Endothelial cell of umbilical vein (primary cell): Measurements from ENCODE around the gene RAB33B. TPM values are rescaled to one million over a fixed set of nuclear protein-coding genes. Genes with fewer than 3 reads are reported as not detected.

Experiments
- BruUV-seq: library from RNA; stranded (reverse); fragments of 400-500 nt; replicated peaks from 2 replicates; lab custom pipeline; 2021; lab: Mats Ljungman, UMichigan
- CTCF ChIA-PET: fragments of 300-600, 350-600 bp; sonication (Branson Sonifier 250); formaldehyde crosslinking; loops from one replicate; lab custom pipeline; 2021; ENCODE audit warnings: antibody characterized with exemption, inconsistent platforms; lab: Charles Lee
- POLR2A ChIA-PET: fragments of 300-600, 350-600 bp; sonication (Branson Sonifier 250); formaldehyde crosslinking; loops from one replicate; lab custom pipeline; 2021; ENCODE audit warnings: antibody characterized with exemption, inconsistent platforms; lab: Charles Lee
- DNase-seq: peaks from one replicate; pipeline ENCODE4 v3.0.0-alpha.2; 2011; ENCODE audit warnings: low read depth, low spot score
- FAIRE-seq: peaks from 2 replicates; lab custom pipeline; 2011; peaks lifted over from hg19 to GRCh38; lab: Jason Lieb, UNC
- H2AFZ ChIP-seq: 2 replicates; pipeline ENCODE4 v1.6.0; 2012; ENCODE audit warnings: low read depth, low read length, control low read depth, inconsistent platforms
- H3K27ac ChIP-seq: 2 replicates; pipeline ENCODE4 v1.5.1; 2011; ENCODE audit warnings: low read depth, mild to moderate bottlenecking, control low read depth, low read length, moderate library complexity; ENCODE audit not compliant: insufficient read depth
- H3K27me3 ChIP-seq, 2 experiments: 2 replicates each; pipeline versions ENCODE4 v1.6.0 to v1.6.1; 2011; ENCODE audit warnings: low read length in 2 of 2, mixed read lengths in 1 of 2; ENCODE audit not compliant: control insufficient read depth in 2 of 2, insufficient read depth in 2 of 2
- H3K36me3 ChIP-seq, 2 experiments: 2 replicates in 1 of 2; 3 replicates in 1 of 2; pipeline ENCODE4 v1.5.1; 2011; ENCODE audit warnings: low read length in 2 of 2, mild to moderate bottlenecking in 1 of 2, moderate library complexity in 1 of 2; ENCODE audit not compliant: control insufficient read depth in 2 of 2, insufficient read depth in 2 of 2; ENCODE audit errors: extremely low read depth in 1 of 2
- H3K4me1 ChIP-seq: 3 replicates; pipeline ENCODE4 v1.5.1; 2011; ENCODE audit warnings: mild to moderate bottlenecking, low read length; ENCODE audit not compliant: control insufficient read depth, insufficient read depth; ENCODE audit errors: extremely low read depth
- H3K4me2 ChIP-seq: 2 replicates; pipeline ENCODE4 v1.6.1; 2011; ENCODE audit warnings: low read length, control low read depth, mixed read lengths; ENCODE audit not compliant: insufficient read depth
- H3K4me3 ChIP-seq, 3 experiments: fragments of 200-600 bp in 1 of 3; sonication (generic), shearing (Covaris generic) in 1 of 3; replicated peaks in 1 of 3; 2 replicates each; pipeline ENCODE4 v1.5.1; 2011 to 2016; ENCODE audit warnings: control low read depth in 3 of 3, low read length in 3 of 3, mild to moderate bottlenecking in 2 of 3, inconsistent platforms in 1 of 3, low read depth in 1 of 3, moderate library complexity in 1 of 3; ENCODE audit not compliant: insufficient read depth in 1 of 3
- H3K79me2 ChIP-seq: 2 replicates; pipeline ENCODE4 v1.6.0; 2012; ENCODE audit warnings: low read length, inconsistent platforms; ENCODE audit not compliant: control insufficient read depth, insufficient read depth
- H3K9ac ChIP-seq: replicated peaks from 2 replicates; pipeline ENCODE3; 2011; ENCODE audit warnings: low read length, control low read depth; ENCODE audit not compliant: insufficient read depth; ENCODE audit errors: extremely low read depth
- H3K9me1 ChIP-seq: replicated peaks from 3 replicates; pipeline ENCODE4 v1.6.0; 2011; ENCODE audit warnings: mild to moderate bottlenecking, low read length; ENCODE audit not compliant: control insufficient read depth, insufficient read depth; ENCODE audit errors: extremely low read depth
- H3K9me3 ChIP-seq: replicated peaks from 2 replicates; pipeline ENCODE4 v1.5.1; 2012; ENCODE audit warnings: low read length, inconsistent platforms; ENCODE audit not compliant: control insufficient read depth, insufficient read depth
- H4K20me1 ChIP-seq: replicated peaks from 2 replicates; pipeline ENCODE3; 2011; ENCODE audit warnings: mild to moderate bottlenecking, low read length; ENCODE audit not compliant: control insufficient read depth, insufficient read depth; ENCODE audit errors: extremely low read depth
- CTCF ChIP-seq, 2 donors: IDR thresholded peaks; 1 replicate in 1 of 2; 2 replicates in 1 of 2; pipeline ENCODE4 v1.5.1; 2011; ENCODE audit warnings: low read length in 2 of 2, mild to moderate bottlenecking in 2 of 2, moderate library complexity in 2 of 2, control low read depth in 1 of 2, inconsistent platforms in 1 of 2, low read depth in 1 of 2; ENCODE audit not compliant: insufficient read depth in 1 of 2; ENCODE audit errors: extremely low read depth in 1 of 2
- EZH2 ChIP-seq: IDR thresholded peaks from 2 replicates; pipeline ENCODE4 v1.6.1; 2012; ENCODE audit warnings: borderline replicate concordance, low read depth, mild to moderate bottlenecking, moderate library complexity, low read length, inconsistent platforms; ENCODE audit not compliant: severe bottlenecking
- FOS ChIP-seq: IDR thresholded peaks from 2 replicates; pipeline ENCODE4 v1.6.1; 2011; ENCODE audit warnings: mild to moderate bottlenecking, low read length, moderate library complexity, borderline replicate concordance; ENCODE audit not compliant: insufficient read depth
- GATA2 ChIP-seq: IDR thresholded peaks from 2 replicates; pipeline ENCODE4 v1.7.0; 2011; ENCODE audit warnings: low read depth, mild to moderate bottlenecking, moderate library complexity, mixed read lengths, low read length; ENCODE audit not compliant: insufficient read length, insufficient read depth
- JUN ChIP-seq: IDR thresholded peaks from 2 replicates; pipeline ENCODE4 v1.6.1; 2011; ENCODE audit warnings: borderline replicate concordance, low read depth; ENCODE audit not compliant: insufficient read length, insufficient read depth
- MAX ChIP-seq: IDR thresholded peaks from 2 replicates; pipeline ENCODE4 v1.6.1; 2011; ENCODE audit not compliant: insufficient read depth, insufficient read length
- MYC ChIP-seq: IDR thresholded peaks from one replicate; pipeline ENCODE4 v1.6.1; 2011; ENCODE audit warnings: mild to moderate bottlenecking, low read depth, low read length
- POLR2A ChIP-seq: IDR thresholded peaks from 2 replicates; pipeline ENCODE4 v1.6.1; 2012; ENCODE audit warnings: low read depth, mild to moderate bottlenecking, control low read depth, low read length
- POLR2AphosphoS5 ChIP-seq: IDR thresholded peaks from 2 replicates; pipeline ENCODE4 v1.6.1; 2012; ENCODE audit warnings: low read depth, mild to moderate bottlenecking, control low read depth, low read length, moderate library complexity; ENCODE audit not compliant: insufficient read depth
- dilution Hi-C: fragments of 300-500 bp; cut with MboI; formaldehyde crosslinking; loops from one replicate; pipeline ENCODE4 v1.15.0; 2019; ENCODE audit warnings: low sequenced_read_pairs; ENCODE audit not compliant: extremely low pct_ligation_motif_present
- intact Hi-C: fragments of 100-400 bp; cut with micrococcal nuclease; formaldehyde crosslinking; loops from one replicate; pipeline ENCODE4 v1.10.0; 2022
- polyA plus RNA-seq, 4 experiments: library from polyadenylated mRNA; depleted of rRNA in 3 of 4; stranded (reverse) in 3 of 4; unstranded in 1 of 4; fragments of >200 nt; gene quantifications; 2 replicates each; pipeline versions ENCODE4 v1.2.1 to v1.2.3, GENCODE V29; 2011 to 2012; ENCODE audit warnings: missing spikeins in 1 of 4
- total RNA-seq: library from RNA; stranded (reverse); gene quantifications from 2 replicates; pipeline ENCODE4 v1.2.3, GENCODE V29; 2021

The RAB33B gene
- total and polyA plus RNA-seq, 2 donors (not counting 3 experiments of a cell fraction or from before 2014, with no cell fraction given), result 7.8 to 14.7 TPM

GRCh38 chr4:139524062-139524631 is 70.2 kb downstream of the RAB33B start:
- Histone ChIP-seq H3K4me2 (no peak overlapping the region), H3K79me2 (no peaks in the 10 kb centered on the region), H3K27ac (no peak overlapping the region), H3K4me3 (no peak overlapping the region), H3K36me3 (peaks cover 17 to 19% of the 10 kb centered on the region in 2 experiments), H3K9me1 (no peaks in the 10 kb centered on the region), H4K20me1 (no peaks in the 10 kb centered on the region), H3K9ac (no peak overlapping the region), H3K4me1 (no peaks in the 10 kb centered on the region), H2AFZ (no peak overlapping the region), H3K27me3 (no peaks in the 10 kb centered on the region), H3K9me3 (no peaks in the 10 kb centered on the region)
- FAIRE-seq (no peak), DNase-seq (no peak)
- POLR2A ChIA-PET, result no interaction called here
- no TSS peak for BruUV-seq
- intact Hi-C loops, result no loop called here
- dilution Hi-C loops, result no loop called here
- TF ChIP-seq CTCF (IDR thresholded peaks at IDR 0.05; ENCODE audit: extremely low read depth in 1 of 2, insufficient read depth in 1 of 2, low read depth in 1 of 2, low read length in 2 of 2) (no peak), JUN (no peak), MAX (no peak), POLR2AphosphoS5 (no peak), EZH2 (no peak), POLR2A (no peak), GATA2 (no peak), MYC (no peak), FOS (no peak)
- CTCF ChIA-PET, result interaction anchor here (0.9 to 1.3 kb wide), 2 partner anchors 12 to 26 kb away, joined by 3 read pairs; no protein-coding TSS in a partner anchor
